H1 (cell line): ENCODE data around the gene ABTB1. TPM values are rescaled to one million over a fixed set of nuclear protein-coding genes. Genes with fewer than 3 reads are reported as not detected.

Experiments
- CBX5 ChIP-seq: fragments of 300-800, 300-1000 bp; sonication (generic); IDR thresholded peaks from 2 replicates; pipeline ENCODE4 v1.7.1; 2016; ENCODE audit warnings: antibody characterized with exemption, low read length, low read depth
- CTCF ChIP-seq, 3 experiments: IDR thresholded peaks; 1 replicate in 2 of 3; 2 replicates in 1 of 3; pipeline versions ENCODE4 v1.5.1 to v1.6.1; 2011; ENCODE audit warnings: low read length in 3 of 3, mild to moderate bottlenecking in 3 of 3, inconsistent platforms in 2 of 3, low read depth in 1 of 3, moderate library complexity in 1 of 3; ENCODE audit not compliant: insufficient read depth in 1 of 3; ENCODE audit errors: control extremely low read depth in 1 of 3
- JUND ChIP-seq: IDR thresholded peaks from 2 replicates; pipeline ENCODE4 v1.6.1; 2011; ENCODE audit warnings: mild to moderate bottlenecking, improper control_type of control experiment, low read length
- MAFK ChIP-seq: IDR thresholded peaks from 2 replicates; pipeline ENCODE4 v1.6.1; 2012; ENCODE audit warnings: low read depth, mild to moderate bottlenecking, improper control_type of control experiment, low read length
- POU5F1 ChIP-seq: IDR thresholded peaks from 2 replicates; pipeline ENCODE4 v1.6.1; 2011; ENCODE audit warnings: low read depth, mild to moderate bottlenecking, low read length, moderate library complexity
- RNF2 ChIP-seq: fragments of 200-900, 300-1000 bp; sonication (generic); IDR thresholded peaks from 2 replicates; pipeline ENCODE4 v1.7.1; 2016; ENCODE audit warnings: borderline replicate concordance, low read depth, mild to moderate bottlenecking, antibody characterized with exemption, low read length; ENCODE audit not compliant: poor library complexity, severe bottlenecking; ENCODE audit errors: missing control alignments
- TCF12 ChIP-seq: IDR thresholded peaks from 2 replicates; pipeline ENCODE4 v1.6.1; 2011; ENCODE audit warnings: low read depth, mild to moderate bottlenecking, low read length
- polyA plus RNA-seq, 7 experiments: library from polyadenylated mRNA; depleted of rRNA in 3 of 7; stranded (reverse) in 5 of 7; unstranded in 2 of 7; fragments of >200 nt in 5 of 7; fragments of 200-250 nt in 2 of 7; gene quantifications; 1 replicate in 5 of 7; 2 replicates in 1 of 7; 4 replicates in 1 of 7; pipeline versions ENCODE4 v1.2.1 to v1.2.3, GENCODE V29; 2011 to 2013; ENCODE audit warnings: missing spikeins in 2 of 7, mixed read lengths in 2 of 7
- total RNA-seq: library from RNA; stranded (reverse); fragmentation: NEBNext Ultra II Directional; extraction: Animal tissue kit (Norgen Biotek cat#: 25700); gene quantifications from 2 replicates; pipeline ENCODE4 v1.2.1, GENCODE V29; 2021

ABTB1 gene
- total and polyA plus RNA-seq, 2 of the 8 experiments (the other 6 are each of a cell fraction or from before 2014, with no cell fraction given) = 7.1 to 9.4 TPM

- TF ChIP-seq RNF2 = no peak
- no peak for TF ChIP-seq CTCF (IDR thresholded peaks at IDR 0.05; ENCODE audit: control extremely low read depth in 1 of 3, insufficient read depth in 1 of 3, low read depth in 1 of 3, low read length in 3 of 3)
- no peak for TF ChIP-seq POU5F1
- TF ChIP-seq CBX5 = no peak
- TF ChIP-seq MAFK = no peak
- TF ChIP-seq JUND = no peak
- TF ChIP-seq TCF12 = no peak
Measured at GRCh38 chr3:127660621-127661251, 12.0 kb upstream of the ABTB1 start (continued).
